Keratinocyte (primary cell): ENCODE data around the gene RB1. TPM values are rescaled to one million over a fixed set of nuclear protein-coding genes. Genes with fewer than 3 reads are reported as not detected.

Experiments used
- DNase-seq: peaks from one replicate; pipeline ENCODE4 v3.0.0-alpha.2; 2011; ENCODE audit warnings: low read depth, missing footprints, low spot score
- FAIRE-seq: peaks from 2 replicates; lab custom pipeline; 2011; peaks lifted over from hg19 to GRCh38; lab: Jason Lieb, UNC
- H2AFZ ChIP-seq: 2 replicates; pipeline ENCODE4 v1.6.0; 2012; ENCODE audit warnings: low read length, control low read depth, inconsistent platforms; ENCODE audit not compliant: control insufficient read depth
- H3K27ac ChIP-seq: 2 replicates; pipeline ENCODE4 v1.5.1; 2011; ENCODE audit warnings: low read length; ENCODE audit not compliant: control insufficient read depth, insufficient read depth
- H3K27me3 ChIP-seq: 3 replicates; pipeline ENCODE4 v1.6.0; 2011; ENCODE audit warnings: low read length; ENCODE audit not compliant: control insufficient read depth, insufficient read depth; ENCODE audit errors: extremely low read depth
- H3K36me3 ChIP-seq, 2 experiments: 2 replicates in 1 of 2; 3 replicates in 1 of 2; pipeline ENCODE4 v1.5.1; 2011; ENCODE audit warnings: low read length in 2 of 2, mild to moderate bottlenecking in 1 of 2; ENCODE audit not compliant: control insufficient read depth in 2 of 2, insufficient read depth in 2 of 2; ENCODE audit errors: extremely low read depth in 1 of 2
- H3K4me1 ChIP-seq: 3 replicates; pipeline ENCODE4 v1.5.1; 2011; ENCODE audit warnings: low read length; ENCODE audit not compliant: control insufficient read depth, insufficient read depth; ENCODE audit errors: extremely low read depth
- H3K4me2 ChIP-seq: 3 replicates; pipeline ENCODE4 v1.6.0; 2011; ENCODE audit warnings: low read depth, low read length; ENCODE audit not compliant: control insufficient read depth, insufficient read depth; ENCODE audit errors: extremely low read depth
- H3K4me3 ChIP-seq, 3 experiments: fragments of 200-600 bp in 1 of 3; sonication (generic) in 1 of 3; 2 replicates in 2 of 3; 3 replicates in 1 of 3; pipeline ENCODE4 v1.5.1; 2011 to 2016; ENCODE audit warnings: low read length in 3 of 3, mild to moderate bottlenecking in 3 of 3, control low read depth in 2 of 3, inconsistent platforms in 1 of 3, low read depth in 1 of 3, mixed read lengths in 1 of 3, mixed run types in 1 of 3, moderate library complexity in 1 of 3; ENCODE audit not compliant: control insufficient read depth in 2 of 3, insufficient read depth in 2 of 3; ENCODE audit errors: extremely low read depth in 1 of 3
- H3K79me2 ChIP-seq: 2 replicates; pipeline ENCODE4 v1.6.0; 2012; ENCODE audit warnings: low read length; ENCODE audit not compliant: control insufficient read depth, insufficient read depth
- H3K9ac ChIP-seq: 3 replicates; pipeline ENCODE4 v1.6.0; 2011; ENCODE audit warnings: low read length; ENCODE audit not compliant: control insufficient read depth, insufficient read depth; ENCODE audit errors: extremely low read depth
- H3K9me1 ChIP-seq: 3 replicates; pipeline ENCODE4 v1.6.0; 2011; ENCODE audit warnings: low read length; ENCODE audit not compliant: control insufficient read depth, insufficient read depth; ENCODE audit errors: extremely low read depth
- H3K9me3 ChIP-seq: 2 replicates; pipeline ENCODE4 v1.5.1; 2012; ENCODE audit warnings: low read depth, low read length; ENCODE audit not compliant: control insufficient read depth
- H4K20me1 ChIP-seq: 3 replicates; pipeline ENCODE4 v1.6.0; 2011; ENCODE audit warnings: low read length; ENCODE audit not compliant: control insufficient read depth, insufficient read depth; ENCODE audit errors: extremely low read depth
- EZH2 ChIP-seq: IDR thresholded peaks from one replicate; pipeline ENCODE4 v1.6.1; 2012; ENCODE audit warnings: inconsistent platforms, mild to moderate bottlenecking, low read length, moderate library complexity
- dilution Hi-C: fragments of 300-500 bp; cut with MboI; formaldehyde crosslinking; loops from one replicate; pipeline ENCODE4 v1.7.0; 2020; ENCODE audit warnings: low sequenced_read_pairs; ENCODE audit not compliant: extremely low pct_ligation_motif_present
- polyA plus RNA-seq, 5 experiments: library from polyadenylated mRNA; depleted of rRNA in 3 of 5; stranded (reverse) in 3 of 5; stranded (forward) in 1 of 5; unstranded in 1 of 5; fragments of >200 nt; gene quantifications; 1 replicate in 1 of 5; 2 replicates in 3 of 5; 3 replicates in 1 of 5; pipeline versions ENCODE4 v1.2.1 to v1.2.3, GENCODE V29; 2011 to 2012; ENCODE audit warnings: missing spikeins in 2 of 5, low read depth in 1 of 5, low replicate concordance in 1 of 5
- TF ChIP-seq, protein P1 (sequence below), 3 experiments: IDR thresholded peaks in 1 of 3; conservative IDR thresholded peaks in 1 of 3; optimal IDR thresholded peaks in 1 of 3; 2 replicates in 2 of 3; 3 replicates in 1 of 3; pipeline versions ENCODE3 to v1.5.1; 2011; ENCODE audit warnings: low read length in 3 of 3, mild to moderate bottlenecking in 3 of 3, moderate library complexity in 2 of 3, control low read depth in 1 of 3, inconsistent platforms in 1 of 3; ENCODE audit not compliant: insufficient read depth in 2 of 3; ENCODE audit errors: extremely low read depth in 1 of 3

The RB1 gene
- polyA plus RNA-seq, 1 donor (not counting 4 experiments of a cell fraction or from before 2014, with no cell fraction given): 22.4 TPM

DNA sequence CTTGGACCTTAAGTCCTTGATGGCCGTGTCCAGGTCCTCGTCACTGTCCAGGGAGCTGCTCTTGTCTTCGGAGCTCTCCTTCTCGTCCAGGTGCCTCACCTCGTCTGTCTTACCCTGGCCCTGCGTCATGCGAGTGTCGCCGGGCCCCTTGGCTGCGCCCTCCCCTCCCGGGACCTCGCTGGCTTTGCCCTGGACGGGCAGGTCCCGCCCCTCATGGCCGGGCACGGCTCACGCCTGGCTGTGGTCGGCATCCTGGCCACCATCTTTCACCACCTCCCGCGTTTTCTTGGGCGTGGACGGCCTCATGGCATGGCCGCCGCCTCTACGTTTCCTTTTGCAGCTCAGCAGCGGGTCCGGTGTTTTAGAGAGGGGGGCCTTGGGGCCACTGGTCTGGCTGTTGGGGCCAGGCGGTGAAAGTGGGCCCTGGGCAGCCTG lies 14.8 kb downstream of the RB1 start:
- no peaks in the 10 kb centered on the region for H3K9me3 ChIP-seq
- dilution Hi-C loops: no loop called here
- peaks cover 2% of the 10 kb centered on the region for H3K4me1 ChIP-seq
- H3K4me3 ChIP-seq: no peak overlapping the region
- peaks cover 9% of the 10 kb centered on the region for H3K79me2 ChIP-seq
- H3K27me3 ChIP-seq: no peaks in the 10 kb centered on the region
- no peak overlapping the region for H3K9ac ChIP-seq
- FAIRE-seq: no peak
- H2AFZ ChIP-seq: no peak overlapping the region
- no peaks in the 10 kb centered on the region for H4K20me1 ChIP-seq
- peaks cover 2 to 4% of the 10 kb centered on the region in 2 experiments for H3K36me3 ChIP-seq
- no peak for DNase-seq
- peak overlapping the region; percentile 49 for H3K4me2 ChIP-seq
- no peak overlapping the region for H3K27ac ChIP-seq
- TF ChIP-seq, protein P1, sequence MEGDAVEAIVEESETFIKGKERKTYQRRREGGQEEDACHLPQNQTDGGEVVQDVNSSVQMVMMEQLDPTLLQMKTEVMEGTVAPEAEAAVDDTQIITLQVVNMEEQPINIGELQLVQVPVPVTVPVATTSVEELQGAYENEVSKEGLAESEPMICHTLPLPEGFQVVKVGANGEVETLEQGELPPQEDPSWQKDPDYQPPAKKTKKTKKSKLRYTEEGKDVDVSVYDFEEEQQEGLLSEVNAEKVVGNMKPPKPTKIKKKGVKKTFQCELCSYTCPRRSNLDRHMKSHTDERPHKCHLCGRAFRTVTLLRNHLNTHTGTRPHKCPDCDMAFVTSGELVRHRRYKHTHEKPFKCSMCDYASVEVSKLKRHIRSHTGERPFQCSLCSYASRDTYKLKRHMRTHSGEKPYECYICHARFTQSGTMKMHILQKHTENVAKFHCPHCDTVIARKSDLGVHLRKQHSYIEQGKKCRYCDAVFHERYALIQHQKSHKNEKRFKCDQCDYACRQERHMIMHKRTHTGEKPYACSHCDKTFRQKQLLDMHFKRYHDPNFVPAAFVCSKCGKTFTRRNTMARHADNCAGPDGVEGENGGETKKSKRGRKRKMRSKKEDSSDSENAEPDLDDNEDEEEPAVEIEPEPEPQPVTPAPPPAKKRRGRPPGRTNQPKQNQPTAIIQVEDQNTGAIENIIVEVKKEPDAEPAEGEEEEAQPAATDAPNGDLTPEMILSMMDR (optimal IDR thresholded peaks at IDR 0.05 in 1 of 3, IDR thresholded peaks at IDR 0.05 in 1 of 3, conservative IDR thresholded peaks at IDR 0.05 in 1 of 3; ENCODE audit: extremely low read depth in 1 of 3, insufficient read depth in 2 of 3, low read length in 3 of 3): no peak
- TF ChIP-seq EZH2: no peak
- H3K9me1 ChIP-seq: no peaks in the 10 kb centered on the region

DNA sequence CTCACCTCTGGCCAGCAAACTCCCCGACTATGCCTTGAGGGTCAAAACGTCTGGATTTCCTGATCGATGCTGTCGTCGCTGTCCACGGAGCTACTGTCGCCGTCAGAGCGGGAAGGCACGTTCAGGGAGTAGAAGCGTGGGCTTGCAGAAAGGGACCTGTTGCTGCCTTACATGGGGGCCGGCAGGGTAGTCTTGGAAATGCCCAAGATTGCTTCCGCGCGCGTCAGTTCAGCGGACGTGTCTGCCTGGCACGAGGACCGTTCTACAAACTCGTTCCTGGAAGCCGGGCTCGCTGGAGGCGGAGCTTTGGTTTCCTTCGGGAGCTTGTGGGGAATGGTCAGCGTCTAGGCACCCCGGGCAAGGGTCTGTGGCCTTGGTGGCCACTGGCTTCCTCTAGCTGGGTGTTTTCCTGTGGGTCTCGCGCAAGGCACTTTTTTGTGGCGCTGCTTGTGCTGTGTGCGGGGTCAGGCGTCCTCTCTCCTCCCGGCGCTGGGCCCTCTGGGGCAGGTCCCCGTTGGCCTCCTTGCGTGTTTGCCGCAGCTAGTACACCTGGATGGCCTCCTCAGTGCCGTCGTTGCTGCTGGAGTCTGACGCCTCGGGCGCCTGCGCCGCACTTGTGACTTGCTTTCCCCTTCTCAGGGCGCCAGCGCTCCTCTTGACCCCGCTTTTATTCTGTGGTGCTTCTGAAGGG lies 15.4 kb downstream of the RB1 start:
- peak overlapping the region; percentile 49 for H3K4me2 ChIP-seq
- DNase-seq (no peak), FAIRE-seq (no peak)
- H3K9me1 ChIP-seq: no peaks in the 10 kb centered on the region
- no peak overlapping the region for H3K27ac ChIP-seq
- H3K27me3 ChIP-seq: no peaks in the 10 kb centered on the region
- dilution Hi-C loops: no loop called here
- peaks cover 2% of the 10 kb centered on the region for H3K4me1 ChIP-seq
- H3K79me2 ChIP-seq: peaks cover 9% of the 10 kb centered on the region
- peak overlapping the region in 1 of 3 experiments; percentile 54 for H3K4me3 ChIP-seq
- H3K36me3 ChIP-seq: peaks cover 2 to 4% of the 10 kb centered on the region in 2 experiments
- no peaks in the 10 kb centered on the region for H4K20me1 ChIP-seq
- H3K9me3 ChIP-seq: no peaks in the 10 kb centered on the region
- H2AFZ ChIP-seq: peak overlapping the region; percentile 23
- no peak overlapping the region for H3K9ac ChIP-seq
- TF ChIP-seq, protein P1 (optimal IDR thresholded peaks at IDR 0.05 in 1 of 3, IDR thresholded peaks at IDR 0.05 in 1 of 3, conservative IDR thresholded peaks at IDR 0.05 in 1 of 3; ENCODE audit: extremely low read depth in 1 of 3, insufficient read depth in 2 of 3, low read length in 3 of 3): no peak
- TF ChIP-seq EZH2: no peak
